ENCODE results near the gene DCAF12. TPM values are rescaled to one million over a fixed set of nuclear protein-coding genes. Genes with fewer than 3 reads are reported as not detected.
A peak's percentile ranks its signal among the peaks of the same experiment; 100 is the strongest.

Gene DCAF12
- total RNA-seq, 1 experiment from 2014 or later = 27.0 TPM

DNA sequence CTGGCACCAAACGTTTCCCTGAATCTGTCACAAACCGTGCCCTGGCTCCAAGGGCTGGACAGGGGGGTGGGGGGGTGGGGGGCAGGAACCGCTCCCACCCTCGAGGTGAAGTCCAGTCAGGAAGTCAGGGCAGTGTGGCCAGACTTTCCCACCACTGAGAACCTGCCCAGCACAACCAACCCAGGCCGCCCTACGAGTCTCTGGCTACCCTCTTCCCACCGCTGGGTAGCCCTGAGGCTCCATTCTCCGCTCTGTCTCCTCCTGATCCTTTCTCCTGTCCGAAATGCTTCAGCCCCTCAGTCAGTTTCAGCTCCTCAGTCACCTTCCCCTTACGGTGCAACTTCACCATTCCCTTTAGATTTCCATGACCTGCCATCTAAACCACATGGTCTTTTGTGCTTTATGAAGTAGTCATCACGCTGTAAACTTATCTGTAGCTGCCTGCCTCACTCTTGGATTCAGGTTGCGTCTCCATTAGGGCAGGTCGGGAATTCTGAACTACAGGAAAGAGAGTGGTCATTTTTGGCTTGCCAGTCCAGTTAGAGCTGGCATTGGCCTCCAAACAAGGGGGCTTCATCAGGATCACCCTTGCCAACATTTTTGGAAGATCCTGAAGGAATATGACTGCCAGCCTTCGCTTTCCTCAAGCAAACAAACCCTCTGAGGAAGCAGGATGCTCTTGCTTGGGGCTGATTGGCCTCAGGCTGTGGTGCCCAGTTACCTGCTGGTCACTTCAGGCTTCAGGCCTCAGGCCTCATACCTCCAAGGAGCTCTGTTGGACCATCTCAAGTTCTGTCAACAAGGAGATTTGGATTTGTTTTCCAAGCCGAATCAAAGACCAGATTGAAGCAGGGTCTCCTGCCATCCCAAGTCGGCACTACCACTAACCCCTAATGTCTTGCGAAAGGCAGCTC, 794 bp upstream of the DCAF12 start:
- peaks cover 22% of the 10 kb centered on the region for H3K36me3 Mint-ChIP-seq
- ATAC-seq (peak; percentile 6), DNase-seq (ENCODE audit: low spot score) (no peak)
- no peaks in the 10 kb centered on the region for H3K9me3 Mint-ChIP-seq
- peak overlapping the region; percentile 95 for H3K27ac Mint-ChIP-seq
- TF ChIP-seq MYBL2 (CRISPR knock-in tag; IDR thresholded peaks at IDR 0.05) (no peak), OVOL2 (CRISPR knock-in tag; IDR thresholded peaks at IDR 0.05; ENCODE audit: borderline replicate concordance) (no peak), ZNF138 (CRISPR knock-in tag; conservative IDR thresholded peaks at IDR 0.05) (no peak), SMAD3 (CRISPR knock-in tag; IDR thresholded peaks at IDR 0.05; ENCODE audit: borderline replicate concordance) (no peak), FOXP1 (CRISPR knock-in tag; IDR thresholded peaks at IDR 0.05; ENCODE audit: borderline replicate concordance) (no peak), ZNF416 (CRISPR knock-in tag; IDR thresholded peaks at IDR 0.05) (no peak), TP53 (CRISPR knock-in tag; IDR thresholded peaks at IDR 0.05) (no peak)
- TF ChIP-seq, protein P1, sequence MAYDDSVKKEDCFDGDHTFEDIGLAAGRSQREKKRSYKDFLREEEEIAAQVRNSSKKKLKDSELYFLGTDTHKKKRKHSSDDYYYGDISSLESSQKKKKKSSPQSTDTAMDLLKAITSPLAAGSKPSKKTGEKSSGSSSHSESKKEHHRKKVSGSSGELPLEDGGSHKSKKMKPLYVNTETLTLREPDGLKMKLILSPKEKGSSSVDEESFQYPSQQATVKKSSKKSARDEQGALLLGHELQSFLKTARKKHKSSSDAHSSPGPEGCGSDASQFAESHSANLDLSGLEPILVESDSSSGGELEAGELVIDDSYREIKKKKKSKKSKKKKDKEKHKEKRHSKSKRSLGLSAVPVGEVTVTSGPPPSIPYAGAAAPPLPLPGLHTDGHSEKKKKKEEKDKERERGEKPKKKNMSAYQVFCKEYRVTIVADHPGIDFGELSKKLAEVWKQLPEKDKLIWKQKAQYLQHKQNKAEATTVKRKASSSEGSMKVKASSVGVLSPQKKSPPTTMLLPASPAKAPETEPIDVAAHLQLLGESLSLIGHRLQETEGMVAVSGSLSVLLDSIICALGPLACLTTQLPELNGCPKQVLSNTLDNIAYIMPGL (CRISPR knock-in tag; IDR thresholded peaks at IDR 0.05) = no peak
- TF ChIP-seq, protein P2, sequence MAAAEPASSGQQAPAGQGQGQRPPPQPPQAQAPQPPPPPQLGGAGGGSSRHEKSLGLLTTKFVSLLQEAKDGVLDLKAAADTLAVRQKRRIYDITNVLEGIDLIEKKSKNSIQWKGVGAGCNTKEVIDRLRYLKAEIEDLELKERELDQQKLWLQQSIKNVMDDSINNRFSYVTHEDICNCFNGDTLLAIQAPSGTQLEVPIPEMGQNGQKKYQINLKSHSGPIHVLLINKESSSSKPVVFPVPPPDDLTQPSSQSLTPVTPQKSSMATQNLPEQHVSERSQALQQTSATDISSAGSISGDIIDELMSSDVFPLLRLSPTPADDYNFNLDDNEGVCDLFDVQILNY (CRISPR knock-in tag; IDR thresholded peaks at IDR 0.05) = no peak
- TF ChIP-seq, protein P3, sequence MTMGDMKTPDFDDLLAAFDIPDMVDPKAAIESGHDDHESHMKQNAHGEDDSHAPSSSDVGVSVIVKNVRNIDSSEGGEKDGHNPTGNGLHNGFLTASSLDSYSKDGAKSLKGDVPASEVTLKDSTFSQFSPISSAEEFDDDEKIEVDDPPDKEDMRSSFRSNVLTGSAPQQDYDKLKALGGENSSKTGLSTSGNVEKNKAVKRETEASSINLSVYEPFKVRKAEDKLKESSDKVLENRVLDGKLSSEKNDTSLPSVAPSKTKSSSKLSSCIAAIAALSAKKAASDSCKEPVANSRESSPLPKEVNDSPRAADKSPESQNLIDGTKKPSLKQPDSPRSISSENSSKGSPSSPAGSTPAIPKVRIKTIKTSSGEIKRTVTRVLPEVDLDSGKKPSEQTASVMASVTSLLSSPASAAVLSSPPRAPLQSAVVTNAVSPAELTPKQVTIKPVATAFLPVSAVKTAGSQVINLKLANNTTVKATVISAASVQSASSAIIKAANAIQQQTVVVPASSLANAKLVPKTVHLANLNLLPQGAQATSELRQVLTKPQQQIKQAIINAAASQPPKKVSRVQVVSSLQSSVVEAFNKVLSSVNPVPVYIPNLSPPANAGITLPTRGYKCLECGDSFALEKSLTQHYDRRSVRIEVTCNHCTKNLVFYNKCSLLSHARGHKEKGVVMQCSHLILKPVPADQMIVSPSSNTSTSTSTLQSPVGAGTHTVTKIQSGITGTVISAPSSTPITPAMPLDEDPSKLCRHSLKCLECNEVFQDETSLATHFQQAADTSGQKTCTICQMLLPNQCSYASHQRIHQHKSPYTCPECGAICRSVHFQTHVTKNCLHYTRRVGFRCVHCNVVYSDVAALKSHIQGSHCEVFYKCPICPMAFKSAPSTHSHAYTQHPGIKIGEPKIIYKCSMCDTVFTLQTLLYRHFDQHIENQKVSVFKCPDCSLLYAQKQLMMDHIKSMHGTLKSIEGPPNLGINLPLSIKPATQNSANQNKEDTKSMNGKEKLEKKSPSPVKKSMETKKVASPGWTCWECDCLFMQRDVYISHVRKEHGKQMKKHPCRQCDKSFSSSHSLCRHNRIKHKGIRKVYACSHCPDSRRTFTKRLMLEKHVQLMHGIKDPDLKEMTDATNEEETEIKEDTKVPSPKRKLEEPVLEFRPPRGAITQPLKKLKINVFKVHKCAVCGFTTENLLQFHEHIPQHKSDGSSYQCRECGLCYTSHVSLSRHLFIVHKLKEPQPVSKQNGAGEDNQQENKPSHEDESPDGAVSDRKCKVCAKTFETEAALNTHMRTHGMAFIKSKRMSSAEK (CRISPR knock-in tag; IDR thresholded peaks at IDR 0.05; ENCODE audit: borderline replicate concordance) = no peak
- TF ChIP-seq, protein P4, sequence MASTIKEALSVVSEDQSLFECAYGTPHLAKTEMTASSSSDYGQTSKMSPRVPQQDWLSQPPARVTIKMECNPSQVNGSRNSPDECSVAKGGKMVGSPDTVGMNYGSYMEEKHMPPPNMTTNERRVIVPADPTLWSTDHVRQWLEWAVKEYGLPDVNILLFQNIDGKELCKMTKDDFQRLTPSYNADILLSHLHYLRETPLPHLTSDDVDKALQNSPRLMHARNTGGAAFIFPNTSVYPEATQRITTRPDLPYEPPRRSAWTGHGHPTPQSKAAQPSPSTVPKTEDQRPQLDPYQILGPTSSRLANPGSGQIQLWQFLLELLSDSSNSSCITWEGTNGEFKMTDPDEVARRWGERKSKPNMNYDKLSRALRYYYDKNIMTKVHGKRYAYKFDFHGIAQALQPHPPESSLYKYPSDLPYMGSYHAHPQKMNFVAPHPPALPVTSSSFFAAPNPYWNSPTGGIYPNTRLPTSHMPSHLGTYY (CRISPR knock-in tag; IDR thresholded peaks at IDR 0.05) = no peak
- TF ChIP-seq, protein P5, sequence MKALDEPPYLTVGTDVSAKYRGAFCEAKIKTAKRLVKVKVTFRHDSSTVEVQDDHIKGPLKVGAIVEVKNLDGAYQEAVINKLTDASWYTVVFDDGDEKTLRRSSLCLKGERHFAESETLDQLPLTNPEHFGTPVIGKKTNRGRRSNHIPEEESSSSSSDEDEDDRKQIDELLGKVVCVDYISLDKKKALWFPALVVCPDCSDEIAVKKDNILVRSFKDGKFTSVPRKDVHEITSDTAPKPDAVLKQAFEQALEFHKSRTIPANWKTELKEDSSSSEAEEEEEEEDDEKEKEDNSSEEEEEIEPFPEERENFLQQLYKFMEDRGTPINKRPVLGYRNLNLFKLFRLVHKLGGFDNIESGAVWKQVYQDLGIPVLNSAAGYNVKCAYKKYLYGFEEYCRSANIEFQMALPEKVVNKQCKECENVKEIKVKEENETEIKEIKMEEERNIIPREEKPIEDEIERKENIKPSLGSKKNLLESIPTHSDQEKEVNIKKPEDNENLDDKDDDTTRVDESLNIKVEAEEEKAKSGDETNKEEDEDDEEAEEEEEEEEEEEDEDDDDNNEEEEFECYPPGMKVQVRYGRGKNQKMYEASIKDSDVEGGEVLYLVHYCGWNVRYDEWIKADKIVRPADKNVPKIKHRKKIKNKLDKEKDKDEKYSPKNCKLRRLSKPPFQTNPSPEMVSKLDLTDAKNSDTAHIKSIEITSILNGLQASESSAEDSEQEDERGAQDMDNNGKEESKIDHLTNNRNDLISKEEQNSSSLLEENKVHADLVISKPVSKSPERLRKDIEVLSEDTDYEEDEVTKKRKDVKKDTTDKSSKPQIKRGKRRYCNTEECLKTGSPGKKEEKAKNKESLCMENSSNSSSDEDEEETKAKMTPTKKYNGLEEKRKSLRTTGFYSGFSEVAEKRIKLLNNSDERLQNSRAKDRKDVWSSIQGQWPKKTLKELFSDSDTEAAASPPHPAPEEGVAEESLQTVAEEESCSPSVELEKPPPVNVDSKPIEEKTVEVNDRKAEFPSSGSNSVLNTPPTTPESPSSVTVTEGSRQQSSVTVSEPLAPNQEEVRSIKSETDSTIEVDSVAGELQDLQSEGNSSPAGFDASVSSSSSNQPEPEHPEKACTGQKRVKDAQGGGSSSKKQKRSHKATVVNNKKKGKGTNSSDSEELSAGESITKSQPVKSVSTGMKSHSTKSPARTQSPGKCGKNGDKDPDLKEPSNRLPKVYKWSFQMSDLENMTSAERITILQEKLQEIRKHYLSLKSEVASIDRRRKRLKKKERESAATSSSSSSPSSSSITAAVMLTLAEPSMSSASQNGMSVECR (CRISPR knock-in tag; IDR thresholded peaks at IDR 0.05; ENCODE audit: borderline replicate concordance) = no peak
- TF ChIP-seq, protein P6, sequence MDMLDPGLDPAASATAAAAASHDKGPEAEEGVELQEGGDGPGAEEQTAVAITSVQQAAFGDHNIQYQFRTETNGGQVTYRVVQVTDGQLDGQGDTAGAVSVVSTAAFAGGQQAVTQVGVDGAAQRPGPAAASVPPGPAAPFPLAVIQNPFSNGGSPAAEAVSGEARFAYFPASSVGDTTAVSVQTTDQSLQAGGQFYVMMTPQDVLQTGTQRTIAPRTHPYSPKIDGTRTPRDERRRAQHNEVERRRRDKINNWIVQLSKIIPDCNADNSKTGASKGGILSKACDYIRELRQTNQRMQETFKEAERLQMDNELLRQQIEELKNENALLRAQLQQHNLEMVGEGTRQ (CRISPR knock-in tag; IDR thresholded peaks at IDR 0.05) = no peak
- TF ChIP-seq, protein P7, sequence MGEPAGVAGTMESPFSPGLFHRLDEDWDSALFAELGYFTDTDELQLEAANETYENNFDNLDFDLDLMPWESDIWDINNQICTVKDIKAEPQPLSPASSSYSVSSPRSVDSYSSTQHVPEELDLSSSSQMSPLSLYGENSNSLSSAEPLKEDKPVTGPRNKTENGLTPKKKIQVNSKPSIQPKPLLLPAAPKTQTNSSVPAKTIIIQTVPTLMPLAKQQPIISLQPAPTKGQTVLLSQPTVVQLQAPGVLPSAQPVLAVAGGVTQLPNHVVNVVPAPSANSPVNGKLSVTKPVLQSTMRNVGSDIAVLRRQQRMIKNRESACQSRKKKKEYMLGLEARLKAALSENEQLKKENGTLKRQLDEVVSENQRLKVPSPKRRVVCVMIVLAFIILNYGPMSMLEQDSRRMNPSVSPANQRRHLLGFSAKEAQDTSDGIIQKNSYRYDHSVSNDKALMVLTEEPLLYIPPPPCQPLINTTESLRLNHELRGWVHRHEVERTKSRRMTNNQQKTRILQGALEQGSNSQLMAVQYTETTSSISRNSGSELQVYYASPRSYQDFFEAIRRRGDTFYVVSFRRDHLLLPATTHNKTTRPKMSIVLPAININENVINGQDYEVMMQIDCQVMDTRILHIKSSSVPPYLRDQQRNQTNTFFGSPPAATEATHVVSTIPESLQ (CRISPR knock-in tag; IDR thresholded peaks at IDR 0.05) = no peak
- TF ChIP-seq, protein P8, sequence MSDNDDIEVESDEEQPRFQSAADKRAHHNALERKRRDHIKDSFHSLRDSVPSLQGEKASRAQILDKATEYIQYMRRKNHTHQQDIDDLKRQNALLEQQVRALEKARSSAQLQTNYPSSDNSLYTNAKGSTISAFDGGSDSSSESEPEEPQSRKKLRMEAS (CRISPR knock-in tag; IDR thresholded peaks at IDR 0.05) = no peak
- TF ChIP-seq, protein P9, sequence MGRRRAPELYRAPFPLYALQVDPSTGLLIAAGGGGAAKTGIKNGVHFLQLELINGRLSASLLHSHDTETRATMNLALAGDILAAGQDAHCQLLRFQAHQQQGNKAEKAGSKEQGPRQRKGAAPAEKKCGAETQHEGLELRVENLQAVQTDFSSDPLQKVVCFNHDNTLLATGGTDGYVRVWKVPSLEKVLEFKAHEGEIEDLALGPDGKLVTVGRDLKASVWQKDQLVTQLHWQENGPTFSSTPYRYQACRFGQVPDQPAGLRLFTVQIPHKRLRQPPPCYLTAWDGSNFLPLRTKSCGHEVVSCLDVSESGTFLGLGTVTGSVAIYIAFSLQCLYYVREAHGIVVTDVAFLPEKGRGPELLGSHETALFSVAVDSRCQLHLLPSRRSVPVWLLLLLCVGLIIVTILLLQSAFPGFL (CRISPR knock-in tag; IDR thresholded peaks at IDR 0.05; ENCODE audit: borderline replicate concordance) = no peak
- H3K4me3 Mint-ChIP-seq = peak overlapping the region; percentile 96
- no peaks in the 10 kb centered on the region for H3K27me3 Mint-ChIP-seq (ENCODE audit: low read depth)
- CTCF ChIA-PET = interaction anchor here (1.0 to 1.5 kb wide), 3 partner anchors 12 to 28 kb away, joined by 4 to 8 read pairs (median 4); no protein-coding TSS in a partner anchor
- POLR2A ChIA-PET = interaction anchor here (0.9 kb wide), 1 partner anchor 122 kb away, joined by 4 read pairs; no protein-coding TSS in a partner anchor
- H3K4me1 Mint-ChIP-seq = peaks cover 16% of the 10 kb centered on the region

Measured in WTC11 (cell line).